Effector memory CD8-positive, alpha-beta T cell (primary cell): Measurements from ENCODE around the gene ACAD11.
"Not testable (repeated sequence)": the region's sequence is repeated elsewhere in the genome, so short reads cannot be mapped to it uniquely, and the experiment has no call there.

Experiments used
- ATAC-seq: fragments of 150-1000 bp; cut with Tn5 transposase; replicated peaks from 2 replicates; pipeline ENCODE4 v1.10.0; 2021; ENCODE audit warnings: mild to moderate bottlenecking, moderate library complexity
- DNase-seq, 3 experiments: peaks; one replicate each; pipeline ENCODE4 v3.0.0; 2021
- H3K27ac Mint-ChIP-seq, 2 donors: one replicate each; pipeline ENCODE4 v1.8.0; 2022; ENCODE audit warnings: mild to moderate bottlenecking in 2 of 2, mixed read lengths in 2 of 2, moderate library complexity in 2 of 2
- H3K27me3 Mint-ChIP-seq, 2 donors: one replicate each; pipeline ENCODE4 v1.8.0; 2022; ENCODE audit warnings: mixed read lengths in 2 of 2
- H3K36me3 Mint-ChIP-seq: one replicate; pipeline ENCODE4 v1.8.0; 2022; ENCODE audit warnings: mild to moderate bottlenecking, moderate library complexity, mixed read lengths; ENCODE audit not compliant: insufficient read depth
- H3K4me1 Mint-ChIP-seq, 2 donors: one replicate each; pipeline ENCODE4 v1.8.0; 2022; ENCODE audit warnings: low read depth in 2 of 2, mixed read lengths in 2 of 2
- H3K4me3 Mint-ChIP-seq, 2 donors: one replicate each; pipeline ENCODE4 v1.8.0; 2022; ENCODE audit warnings: mild to moderate bottlenecking in 2 of 2, mixed read lengths in 2 of 2, moderate library complexity in 2 of 2
- H3K9me3 Mint-ChIP-seq, 2 donors: one replicate each; pipeline ENCODE4 v1.8.0; 2022; ENCODE audit warnings: mixed read lengths in 2 of 2

ACAD11 gene

GRCh38 chr3:132606620-132607019 is 53.0 kb downstream of the ACAD11 start:
- not testable (repeated sequence) for H3K27ac Mint-ChIP-seq, DNase-seq, H3K9me3 Mint-ChIP-seq, ATAC-seq, H3K4me3 Mint-ChIP-seq, H3K27me3 Mint-ChIP-seq, H3K4me1 Mint-ChIP-seq
- H3K36me3 Mint-ChIP-seq = peaks cover 24% of the 10 kb centered on the region

GRCh38 chr3:132606085-132606484 is 53.5 kb downstream of the ACAD11 start:
- DNase-seq (no peak), ATAC-seq (no peak)
- no peaks in the 10 kb centered on the region for H3K9me3 Mint-ChIP-seq
- peaks cover 24% of the 10 kb centered on the region for H3K36me3 Mint-ChIP-seq
- peaks cover 0 to 4% of the 10 kb centered on the region in 2 donors for H3K4me1 Mint-ChIP-seq
- H3K4me3 Mint-ChIP-seq = no peak overlapping the region
- no peaks in the 10 kb centered on the region for H3K27me3 Mint-ChIP-seq
- no peak overlapping the region for H3K27ac Mint-ChIP-seq

- Mint-ChIP-seq H3K4me3 (no peak overlapping the region), H3K27me3 (no peaks in the 10 kb centered on the region), H3K27ac (no peak overlapping the region), H3K4me1 (peaks cover 0 to 4% of the 10 kb centered on the region in 2 donors), H3K9me3 (no peaks in the 10 kb centered on the region), H3K36me3 (peaks cover 24% of the 10 kb centered on the region)
- no peak for ATAC-seq
- DNase-seq = no peak
Observed at GRCh38 chr3:132605374-132605792, 54.2 kb downstream of the ACAD11 start.

- not testable (repeated sequence) for H3K27ac Mint-ChIP-seq, H3K27me3 Mint-ChIP-seq, H3K4me3 Mint-ChIP-seq, H3K9me3 Mint-ChIP-seq, H3K4me1 Mint-ChIP-seq, ATAC-seq, DNase-seq
- peaks cover 18% of the 10 kb centered on the region for H3K36me3 Mint-ChIP-seq
Observed at GRCh38 chr3:132600614-132601013, 59.0 kb downstream of the ACAD11 start.

GRCh38 chr3:132598181-132598580 is 61.4 kb downstream of the ACAD11 start:
- Mint-ChIP-seq H3K27me3 (no peaks in the 10 kb centered on the region), H3K27ac (no peak overlapping the region), H3K4me3 (no peak overlapping the region), H3K4me1 (peaks cover 0 to 3% of the 10 kb centered on the region in 2 donors), H3K36me3 (peaks cover 11% of the 10 kb centered on the region), H3K9me3 (no peaks in the 10 kb centered on the region)
- ATAC-seq (no peak), DNase-seq (no peak)

GRCh38 chr3:132597660-132598059 is 61.9 kb downstream of the ACAD11 start:
- peaks cover 0 to 3% of the 10 kb centered on the region in 2 donors for H3K4me1 Mint-ChIP-seq
- H3K4me3 Mint-ChIP-seq = no peak overlapping the region
- no peaks in the 10 kb centered on the region for H3K9me3 Mint-ChIP-seq
- peaks cover 8% of the 10 kb centered on the region for H3K36me3 Mint-ChIP-seq
- DNase-seq = no peak
- ATAC-seq = no peak
- H3K27me3 Mint-ChIP-seq = no peaks in the 10 kb centered on the region
- H3K27ac Mint-ChIP-seq = no peak overlapping the region

- Mint-ChIP-seq H3K9me3 (no peaks in the 10 kb centered on the region), H3K36me3 (peaks cover 3% of the 10 kb centered on the region), H3K27ac (no peak within 1 kb of the TSS), H3K4me3 (no peak within 1 kb of the TSS), H3K4me1 (peaks cover 0 to 3% of the 10 kb centered on the region in 2 donors), H3K27me3 (no peaks in the 10 kb centered on the region)
- no peak for ATAC-seq
- DNase-seq = no peak
Observed at GRCh38 chr3:132596816-132597433, 62.7 kb downstream of the ACAD11 start, which contains the start of gene ACKR4. Gene ACKR4 (plus strand): TSS chr3:132597270. CDS start chr3:132600398, 3,128 bp downstream.

- no peaks in the 10 kb centered on the region for H3K27me3 Mint-ChIP-seq
- peaks cover 0 to 3% of the 10 kb centered on the region in 2 donors for H3K4me1 Mint-ChIP-seq
- no peak for DNase-seq
- no peak for ATAC-seq
- peaks cover 2% of the 10 kb centered on the region for H3K36me3 Mint-ChIP-seq
- H3K27ac Mint-ChIP-seq = no peak overlapping the region
- no peaks in the 10 kb centered on the region for H3K9me3 Mint-ChIP-seq
- H3K4me3 Mint-ChIP-seq = no peak overlapping the region
Observed at GRCh38 chr3:132596326-132596725, 63.3 kb downstream of the ACAD11 start.

- Mint-ChIP-seq H3K4me1 (peaks cover 0 to 3% of the 10 kb centered on the region in 2 donors), H3K27me3 (no peaks in the 10 kb centered on the region), H3K36me3 (peaks cover 2% of the 10 kb centered on the region), H3K9me3 (no peaks in the 10 kb centered on the region), H3K27ac (no peak overlapping the region), H3K4me3 (no peak overlapping the region)
- no peak for ATAC-seq
- no peak for DNase-seq
Observed at GRCh38 chr3:132595014-132595413, 64.6 kb downstream of the ACAD11 start.

GRCh38 chr3:132594498-132594897 is 65.1 kb downstream of the ACAD11 start:
- DNase-seq = no peak
- H3K4me3 Mint-ChIP-seq = no peak overlapping the region
- peaks cover 2% of the 10 kb centered on the region for H3K36me3 Mint-ChIP-seq
- no peaks in the 10 kb centered on the region for H3K9me3 Mint-ChIP-seq
- ATAC-seq = no peak
- peaks cover 0 to 3% of the 10 kb centered on the region in 2 donors for H3K4me1 Mint-ChIP-seq
- H3K27ac Mint-ChIP-seq = no peak overlapping the region
- H3K27me3 Mint-ChIP-seq = no peaks in the 10 kb centered on the region

- no peak for ATAC-seq
- Mint-ChIP-seq H3K36me3 (peaks cover 2% of the 10 kb centered on the region), H3K27ac (peak overlapping the region in 1 of 2 donors; percentile 82), H3K9me3 (no peaks in the 10 kb centered on the region), H3K4me3 (no peak overlapping the region), H3K27me3 (no peaks in the 10 kb centered on the region), H3K4me1 (peaks cover 0 to 3% of the 10 kb centered on the region in 2 donors)
- no peak for DNase-seq
Observed at GRCh38 chr3:132593947-132594323, 65.7 kb downstream of the ACAD11 start.

GRCh38 chr3:132593241-132593946 is 66.2 kb downstream of the ACAD11 start:
- ATAC-seq (no peak), DNase-seq (no peak)
- H3K4me1 Mint-ChIP-seq = no peaks in the 10 kb centered on the region
- H3K27me3 Mint-ChIP-seq = no peaks in the 10 kb centered on the region
- no peak overlapping the region for H3K4me3 Mint-ChIP-seq
- H3K9me3 Mint-ChIP-seq = no peaks in the 10 kb centered on the region
- peaks cover under 1% of the 10 kb centered on the region for H3K36me3 Mint-ChIP-seq
- H3K27ac Mint-ChIP-seq = peak overlapping the region in 1 of 2 donors; percentile 82

GRCh38 chr3:132592216-132592615 is 67.4 kb downstream of the ACAD11 start:
- DNase-seq (no peak), ATAC-seq (no peak)
- no peaks in the 10 kb centered on the region for H3K27me3 Mint-ChIP-seq
- H3K4me1 Mint-ChIP-seq = no peaks in the 10 kb centered on the region
- H3K27ac Mint-ChIP-seq = no peak overlapping the region
- no peaks in the 10 kb centered on the region for H3K9me3 Mint-ChIP-seq
- no peak overlapping the region for H3K4me3 Mint-ChIP-seq
- no peaks in the 10 kb centered on the region for H3K36me3 Mint-ChIP-seq

- Mint-ChIP-seq H3K4me3 (no peak overlapping the region), H3K27me3 (no peaks in the 10 kb centered on the region), H3K36me3 (no peaks in the 10 kb centered on the region), H3K4me1 (no peaks in the 10 kb centered on the region), H3K9me3 (no peaks in the 10 kb centered on the region), H3K27ac (no peak overlapping the region)
- no peak for ATAC-seq
- no peak for DNase-seq
Observed at GRCh38 chr3:132587401-132587800, 72.2 kb downstream of the ACAD11 start.
